PFSK-1 (cell line): ENCODE results near the gene COL18A1.

Experiments used
- POLR2AphosphoS5 ChIP-seq: IDR thresholded peaks from 2 replicates; pipeline ENCODE4 v1.6.1; 2012; ENCODE audit warnings: low read depth, mild to moderate bottlenecking, control low read depth, low read length, moderate library complexity
- SIN3A ChIP-seq: IDR thresholded peaks from 2 replicates; pipeline ENCODE4 v1.6.1; 2012; ENCODE audit warnings: mild to moderate bottlenecking, low read length, moderate library complexity, borderline replicate concordance; ENCODE audit not compliant: insufficient read depth
- TF ChIP-seq, protein P1 (sequence below), 2 experiments: IDR thresholded peaks; 2 replicates each; pipeline versions ENCODE4 v1.6.1 to v1.8.0; 2011 to 2012; ENCODE audit warnings: low read depth in 2 of 2, low read length in 2 of 2, control low read depth in 1 of 2, inconsistent platforms in 1 of 2, mild to moderate bottlenecking in 1 of 2, moderate library complexity in 1 of 2; ENCODE audit not compliant: insufficient read depth in 1 of 2

DNA sequence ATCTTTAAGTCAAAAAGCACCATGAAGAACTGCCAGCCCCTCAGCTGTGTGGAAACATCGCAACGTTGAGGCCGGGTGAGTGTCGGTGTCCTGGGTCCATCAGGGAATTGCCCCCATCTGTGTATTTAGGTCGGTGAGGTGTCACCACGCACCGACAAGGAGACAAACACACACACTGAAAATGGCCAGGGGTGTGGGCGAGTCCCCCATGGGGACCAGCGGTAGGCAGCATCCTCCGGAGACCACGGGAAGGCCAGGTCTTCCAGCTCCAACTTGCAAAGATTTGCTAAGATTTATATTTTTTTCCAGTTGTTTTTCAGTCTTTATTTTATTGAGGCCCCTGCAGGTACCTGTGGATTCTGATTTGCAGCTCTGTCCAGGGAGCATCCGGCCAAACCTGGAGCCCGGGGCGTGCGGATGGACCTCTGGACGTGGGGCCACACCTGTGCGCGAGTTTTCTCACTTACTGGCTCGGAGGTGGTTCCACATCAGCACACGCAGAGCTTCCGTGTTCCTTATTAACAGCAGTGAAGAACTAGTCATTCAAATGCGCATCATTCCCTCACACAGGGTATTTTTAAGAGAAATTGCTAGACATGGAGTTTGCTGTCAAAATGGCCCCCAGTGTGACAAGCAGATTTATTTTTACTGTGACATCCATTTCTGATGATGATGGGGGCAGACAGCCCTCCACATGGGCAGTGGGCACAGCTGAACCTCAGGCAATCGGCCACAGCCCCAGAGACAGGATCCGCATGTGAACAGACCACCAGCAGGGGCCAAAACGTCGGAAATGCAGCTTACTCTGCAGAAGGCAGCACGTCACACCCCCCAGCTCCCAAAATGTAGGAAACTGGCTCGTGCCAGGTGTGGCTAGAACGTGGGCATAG lies 154.5 kb downstream of the COL18A1 start:
- TF ChIP-seq POLR2AphosphoS5 (no peak), SIN3A (no peak)
- TF ChIP-seq, protein P1, sequence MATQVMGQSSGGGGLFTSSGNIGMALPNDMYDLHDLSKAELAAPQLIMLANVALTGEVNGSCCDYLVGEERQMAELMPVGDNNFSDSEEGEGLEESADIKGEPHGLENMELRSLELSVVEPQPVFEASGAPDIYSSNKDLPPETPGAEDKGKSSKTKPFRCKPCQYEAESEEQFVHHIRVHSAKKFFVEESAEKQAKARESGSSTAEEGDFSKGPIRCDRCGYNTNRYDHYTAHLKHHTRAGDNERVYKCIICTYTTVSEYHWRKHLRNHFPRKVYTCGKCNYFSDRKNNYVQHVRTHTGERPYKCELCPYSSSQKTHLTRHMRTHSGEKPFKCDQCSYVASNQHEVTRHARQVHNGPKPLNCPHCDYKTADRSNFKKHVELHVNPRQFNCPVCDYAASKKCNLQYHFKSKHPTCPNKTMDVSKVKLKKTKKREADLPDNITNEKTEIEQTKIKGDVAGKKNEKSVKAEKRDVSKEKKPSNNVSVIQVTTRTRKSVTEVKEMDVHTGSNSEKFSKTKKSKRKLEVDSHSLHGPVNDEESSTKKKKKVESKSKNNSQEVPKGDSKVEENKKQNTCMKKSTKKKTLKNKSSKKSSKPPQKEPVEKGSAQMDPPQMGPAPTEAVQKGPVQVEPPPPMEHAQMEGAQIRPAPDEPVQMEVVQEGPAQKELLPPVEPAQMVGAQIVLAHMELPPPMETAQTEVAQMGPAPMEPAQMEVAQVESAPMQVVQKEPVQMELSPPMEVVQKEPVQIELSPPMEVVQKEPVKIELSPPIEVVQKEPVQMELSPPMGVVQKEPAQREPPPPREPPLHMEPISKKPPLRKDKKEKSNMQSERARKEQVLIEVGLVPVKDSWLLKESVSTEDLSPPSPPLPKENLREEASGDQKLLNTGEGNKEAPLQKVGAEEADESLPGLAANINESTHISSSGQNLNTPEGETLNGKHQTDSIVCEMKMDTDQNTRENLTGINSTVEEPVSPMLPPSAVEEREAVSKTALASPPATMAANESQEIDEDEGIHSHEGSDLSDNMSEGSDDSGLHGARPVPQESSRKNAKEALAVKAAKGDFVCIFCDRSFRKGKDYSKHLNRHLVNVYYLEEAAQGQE (IDR thresholded peaks at IDR 0.05; ENCODE audit: insufficient read depth in 1 of 2, low read depth in 2 of 2, low read length in 2 of 2): no peak
